GM18861 (cell line): ENCODE results near the gene PCSK1N.

Experiments used
- ATAC-seq: cut with Tn5 transposase; IDR thresholded peaks from one replicate; pipeline ENCODE4 v1.9.1; 2021; ENCODE audit not compliant: unreplicated experiment

PCSK1N gene

DNA sequence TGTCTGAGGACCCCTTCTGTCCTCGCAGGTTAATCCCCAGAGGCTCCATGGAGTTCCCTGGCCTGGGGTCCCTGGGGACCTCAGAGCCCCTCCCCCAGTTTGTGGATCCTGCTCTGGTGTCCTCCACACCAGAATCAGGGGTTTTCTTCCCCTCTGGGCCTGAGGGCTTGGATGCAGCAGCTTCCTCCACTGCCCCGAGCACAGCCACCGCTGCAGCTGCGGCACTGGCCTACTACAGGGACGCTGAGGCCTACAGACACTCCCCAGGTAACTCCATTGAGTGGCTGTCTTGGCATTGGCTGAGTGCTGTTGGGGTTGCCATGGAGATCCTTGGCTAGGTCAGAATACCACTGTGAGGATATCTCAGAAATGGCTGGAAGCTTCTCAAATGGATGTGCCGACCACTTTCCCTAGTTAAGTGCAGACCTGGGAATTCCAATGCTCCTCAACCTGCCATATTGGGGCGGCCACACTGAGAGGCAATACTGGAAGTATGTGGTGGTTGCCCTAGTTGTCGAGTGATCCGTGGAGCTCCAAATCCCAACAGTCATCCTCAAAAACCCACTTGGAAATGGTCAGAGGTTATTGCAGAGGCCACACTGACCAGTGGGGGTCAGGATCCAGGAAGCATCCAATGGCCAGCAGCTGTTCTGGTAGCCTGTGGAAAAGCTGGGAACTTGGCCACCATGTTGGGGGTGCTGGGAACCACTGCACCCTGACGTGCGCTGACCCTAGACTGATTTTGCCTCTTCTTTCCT, 44.2 kb downstream of the PCSK1N start:
- no peak for ATAC-seq

- ATAC-seq: no peak
These were observed 44.9 kb downstream of the PCSK1N start for GRCh38 chrX:48790477-48790876.

- ATAC-seq: no peak
These were observed 45.8 kb downstream of the PCSK1N start for GRCh38 chrX:48789366-48790220.

GRCh38 chrX:48787505-48788443, 47.6 kb downstream of the PCSK1N start:
- ATAC-seq: no peak

DNA sequence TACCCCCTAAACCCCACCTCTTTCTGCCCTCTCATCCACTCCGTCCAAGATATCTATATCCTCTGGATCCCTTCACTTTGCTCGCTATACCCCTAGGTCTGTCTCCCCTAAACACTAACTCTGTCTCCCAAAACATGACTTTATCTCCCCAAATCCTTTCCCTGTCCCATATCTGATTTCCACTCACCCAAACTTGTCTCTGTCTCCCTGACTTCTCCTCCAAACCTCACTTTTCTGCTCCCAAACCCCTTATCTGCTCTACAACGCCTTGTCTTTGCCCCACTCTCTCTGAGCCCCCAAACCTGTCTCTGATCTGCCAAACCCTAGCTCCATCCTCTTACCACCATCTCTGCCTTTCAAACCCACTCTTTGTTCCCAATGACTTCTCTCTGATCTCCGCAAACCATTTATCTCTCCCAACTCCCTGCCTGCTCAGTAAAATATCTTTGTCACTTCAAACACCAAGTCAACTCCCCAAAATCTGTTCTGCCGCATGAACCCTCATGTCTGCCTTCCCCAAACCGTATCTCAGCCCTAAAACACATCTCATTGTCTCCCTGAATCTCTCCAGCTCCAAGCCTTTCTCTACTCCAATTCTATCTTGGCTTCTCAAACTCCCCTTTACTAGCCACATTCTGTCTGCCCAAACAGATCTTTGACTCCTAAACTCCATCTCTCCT, 48.4 kb downstream of the PCSK1N start:
- ATAC-seq: no peak

GRCh38 chrX:48786341-48786800, 49.0 kb downstream of the PCSK1N start, which contains the start of gene GATA1:
GATA1 (plus strand) TSS chrX:48786590; CDS start chrX:48791110, 4,520 bp downstream.
- ATAC-seq: no peak

DNA sequence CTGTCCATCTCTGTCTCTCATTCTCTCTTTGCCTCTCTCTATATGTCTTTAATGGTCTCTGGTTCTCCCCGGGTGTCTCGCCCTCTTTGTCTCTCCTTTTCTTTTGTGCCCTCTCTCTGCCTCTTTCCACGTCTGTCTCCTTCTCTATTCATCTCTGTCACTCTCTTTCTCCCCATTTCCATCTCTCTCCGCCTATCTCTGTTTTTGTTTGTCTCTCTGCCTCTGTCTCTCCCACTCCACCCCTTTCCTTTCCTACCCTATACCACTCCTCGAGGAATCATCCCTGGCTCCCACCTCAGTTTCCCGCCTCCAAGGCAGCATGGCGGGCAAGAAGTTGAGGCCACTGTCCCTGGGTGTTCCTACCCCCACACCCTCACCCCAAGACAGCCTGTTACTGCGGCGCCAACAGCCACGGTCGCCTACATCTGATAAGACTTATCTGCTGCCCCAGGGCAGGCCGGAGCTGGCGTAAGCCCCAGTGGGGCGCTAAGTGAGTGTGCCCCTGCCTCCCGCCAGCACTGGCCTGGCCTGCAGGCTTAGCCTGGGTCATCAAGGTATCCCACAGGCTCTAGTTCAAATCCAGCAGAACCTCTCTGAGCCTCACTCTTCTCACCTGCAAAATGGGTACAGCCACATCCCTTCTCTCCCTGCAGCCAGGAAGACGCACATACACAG, 49.7 kb downstream of the PCSK1N start:
- no peak for ATAC-seq

DNA sequence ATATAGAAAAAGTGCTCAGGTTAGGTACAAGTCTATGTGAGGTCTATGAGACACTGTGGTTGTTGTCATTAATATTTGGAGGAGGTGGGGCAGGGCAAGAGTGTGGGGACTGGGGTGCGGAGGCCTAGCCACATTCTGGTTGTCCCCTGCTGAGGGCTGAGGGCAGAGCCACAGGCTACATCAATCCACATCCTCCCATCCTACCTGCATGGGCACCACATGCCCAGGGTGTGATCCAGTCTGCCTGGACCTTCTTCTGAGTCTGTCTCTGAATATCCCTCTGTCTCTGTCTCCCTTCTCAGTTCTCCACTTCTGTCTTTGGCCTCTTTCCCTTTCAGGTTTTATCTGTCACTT, 50.2 kb downstream of the PCSK1N start:
- ATAC-seq: no peak

GRCh38 chrX:48784726-48785125, 50.7 kb downstream of the PCSK1N start:
- no peak for ATAC-seq

DNA sequence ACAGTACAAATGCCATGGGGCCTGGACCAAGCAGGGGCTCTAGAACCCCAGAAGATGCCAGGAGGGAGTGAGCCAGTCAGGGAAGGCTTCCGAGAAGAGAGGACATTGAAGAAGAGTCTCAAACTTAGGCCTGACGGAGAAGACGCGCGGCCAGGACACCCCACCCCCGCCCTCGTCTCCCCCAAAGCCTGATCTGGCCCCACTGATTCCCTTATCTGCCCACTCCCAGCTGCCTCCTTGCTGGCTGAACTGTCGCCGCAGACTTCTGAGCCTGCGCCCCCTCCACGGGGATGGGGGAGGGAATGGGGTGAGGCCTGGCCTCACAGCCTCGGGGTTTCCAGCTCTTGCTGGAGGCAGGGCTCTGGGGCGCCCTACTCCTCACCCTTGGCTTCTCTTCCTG, 52.6 kb downstream of the PCSK1N start:
- ATAC-seq: no peak

GRCh38 chrX:48782216-48782615, 53.2 kb downstream of the PCSK1N start:
- ATAC-seq: no peak

GRCh38 chrX:48781705-48782104, 53.7 kb downstream of the PCSK1N start:
- no peak for ATAC-seq
